ENCODE measurements around the gene TSSC4. TPM values are rescaled to one million over a fixed set of nuclear protein-coding genes. Genes with fewer than 3 reads are reported as not detected.

The TSSC4 gene
- total and polyA plus RNA-seq, 2 of the 13 experiments (the other 11 are each of a cell fraction or from before 2014, with no cell fraction given), result 16.2 to 58.6 TPM

GRCh38 chr11:2400069-2400761 is at the start of gene TSSC4 (continued):
- TF ChIP-seq NFAT5 (CRISPR knock-in tag; IDR thresholded peaks at IDR 0.05), result peak; percentile 58; the same call in 1 of the 2 replicates
- TF ChIP-seq BCL6 (CRISPR knock-in tag; IDR thresholded peaks at IDR 0.05), result peak; percentile 43
- peak; percentile 92; the same call in 1 of the 2 replicates for TF ChIP-seq ZNF446 (CRISPR knock-in tag; IDR thresholded peaks at IDR 0.05)
- peak; percentile 65 for TF ChIP-seq ZNF883 (CRISPR knock-in tag; IDR thresholded peaks at IDR 0.05; ENCODE audit: not compliant biosample characterization)
- no peak for TF ChIP-seq NBN (conservative IDR thresholded peaks at IDR 0.05)
- TF ChIP-seq ZNF224 (CRISPR knock-in tag; IDR thresholded peaks at IDR 0.05), result peak; percentile 76; the same call in 1 of the 2 replicates
- no peak for TF ChIP-seq ZFY (CRISPR knock-in tag; IDR thresholded peaks at IDR 0.05)
- TF ChIP-seq DPF2 (CRISPR knock-in tag; IDR thresholded peaks at IDR 0.05; ENCODE audit: borderline replicate concordance, low read depth), result no peak
- TF ChIP-seq JDP2 (CRISPR knock-in tag; IDR thresholded peaks at IDR 0.05; ENCODE audit: borderline replicate concordance), result no peak
- peak; percentile 56; the same call in 1 of the 2 replicates for TF ChIP-seq SRF (IDR thresholded peaks at IDR 0.05; ENCODE audit: low read depth, low read length)
- TF ChIP-seq RFXAP (CRISPR knock-in tag; IDR thresholded peaks at IDR 0.05; ENCODE audit: borderline replicate concordance), result peak; percentile 92
- TF ChIP-seq JUND (CRISPR knock-in tag; IDR thresholded peaks at IDR 0.05), result 0 out of 2 replicates have a peak, but pooled peaks have one; percentile 70
- TF ChIP-seq CREB3 (CRISPR knock-in tag; IDR thresholded peaks at IDR 0.05), result no peak
- TF ChIP-seq ZFAT (CRISPR knock-in tag; conservative IDR thresholded peaks at IDR 0.05), result no peak
- TF ChIP-seq TP53 (CRISPR knock-in tag; conservative IDR thresholded peaks at IDR 0.05), result no peak; the same call in 1 of the 2 replicates
- TF ChIP-seq FOXC1 (CRISPR knock-in tag; IDR thresholded peaks at IDR 0.05; ENCODE audit: borderline replicate concordance), result peak; percentile 86; the same call in 1 of the 2 replicates
- TF ChIP-seq YY1 (IDR thresholded peaks at IDR 0.05; ENCODE audit: insufficient read depth, insufficient replicate concordance, low read depth, low read length), result peak; percentile 91
- no peak for TF ChIP-seq ZNF737 (CRISPR knock-in tag; IDR thresholded peaks at IDR 0.05; ENCODE audit: borderline replicate concordance)
- TF ChIP-seq ZNF362 (CRISPR knock-in tag; IDR thresholded peaks at IDR 0.05; ENCODE audit: borderline replicate concordance), result peak; percentile 40; the same call in 1 of the 2 replicates
- no peak; the same call in 1 of the 2 replicates for TF ChIP-seq PAX8 (CRISPR knock-in tag; IDR thresholded peaks at IDR 0.05; ENCODE audit: borderline replicate concordance)
- peak; percentile 97 for TF ChIP-seq RAD21 (CRISPR knock-in tag; IDR thresholded peaks at IDR 0.05)
- peak; percentile 93 for TF ChIP-seq SALL2 (CRISPR knock-in tag; IDR thresholded peaks at IDR 0.05)
- TF ChIP-seq ZNF101 (CRISPR knock-in tag; IDR thresholded peaks at IDR 0.05; ENCODE audit: borderline replicate concordance, low read depth), result no peak
- TF ChIP-seq MED13 (CRISPR knock-in tag; IDR thresholded peaks at IDR 0.05), result no peak; the same call in 1 of the 2 replicates

Measured in HepG2 (cell line).